ENCODE data around the gene ARHGAP45. TPM values are rescaled to one million over a fixed set of nuclear protein-coding genes. Genes with fewer than 3 reads are reported as not detected.

The ARHGAP45 gene
- total RNA-seq, 4 donors from 2014 or later, result 82.6 to 187 (median 118) TPM

GRCh38 chr19:1055886-1056620 is 10.9 kb upstream of the ARHGAP45 start:
- Histone ChIP-seq H3K4me3 (no peak overlapping the region), H3K9me3 (peaks cover 0 to 12% (median 3%) of the 10 kb centered on the region in 4 donors), H3K27ac (no peak overlapping the region), H3K4me1 (no peaks in the 10 kb centered on the region), H3K36me3 (no peaks in the 10 kb centered on the region), H3K27me3 (no peaks in the 10 kb centered on the region)
- DNase-seq, result no peak
- TF ChIP-seq CTCF (IDR thresholded peaks at IDR 0.05), result no peak
- TF ChIP-seq POLR2A (IDR thresholded peaks at IDR 0.05), result no peak

- Histone ChIP-seq H3K27me3 (no peaks in the 10 kb centered on the region), H3K4me3 (no peak overlapping the region), H3K4me1 (no peaks in the 10 kb centered on the region), H3K27ac (peak overlapping the region in 1 of 4 donors; percentile 17), H3K36me3 (no peaks in the 10 kb centered on the region), H3K9me3 (peaks cover 0 to 12% (median 3%) of the 10 kb centered on the region in 4 donors)
- no peak for DNase-seq
- TF ChIP-seq CTCF (IDR thresholded peaks at IDR 0.05) (peak in 5 of 6 experiments; percentile 15 to 64 (median 60)), POLR2A (IDR thresholded peaks at IDR 0.05) (no peak)
These were observed 9.7 kb upstream of the ARHGAP45 start for GRCh38 chr19:1057176-1057855.

GRCh38 chr19:1058112-1058511 is 8.9 kb upstream of the ARHGAP45 start:
- no peaks in the 10 kb centered on the region for H3K36me3 ChIP-seq
- no peak for TF ChIP-seq POLR2A (IDR thresholded peaks at IDR 0.05)
- no peak for TF ChIP-seq CTCF (IDR thresholded peaks at IDR 0.05)
- no peaks in the 10 kb centered on the region for H3K4me1 ChIP-seq
- H3K9me3 ChIP-seq, result peaks cover 0 to 12% (median 3%) of the 10 kb centered on the region in 4 donors
- no peaks in the 10 kb centered on the region for H3K27me3 ChIP-seq
- no peak overlapping the region for H3K4me3 ChIP-seq
- peak in 1 of 3 donors; percentile 50 for DNase-seq
- H3K27ac ChIP-seq, result peak overlapping the region in 1 of 4 donors; percentile 17

- H3K9me3 ChIP-seq, result peaks cover 0 to 12% (median 3%) of the 10 kb centered on the region in 4 donors
- no peaks in the 10 kb centered on the region for H3K36me3 ChIP-seq
- no peak for DNase-seq
- TF ChIP-seq CTCF (IDR thresholded peaks at IDR 0.05) (no peak), POLR2A (IDR thresholded peaks at IDR 0.05) (no peak)
- H3K27ac ChIP-seq, result no peak overlapping the region
- H3K4me1 ChIP-seq, result peaks cover 0 to 17% (median 12%) of the 10 kb centered on the region in 4 donors
- no peaks in the 10 kb centered on the region for H3K27me3 ChIP-seq
- H3K4me3 ChIP-seq, result no peak overlapping the region
These were observed 6.3 kb upstream of the ARHGAP45 start for GRCh38 chr19:1060689-1061088.

GRCh38 chr19:1061987-1062386 is 5.0 kb upstream of the ARHGAP45 start:
- peaks cover 0 to 6% of the 10 kb centered on the region in 2 donors for H3K27me3 ChIP-seq
- peaks cover 0 to 30% (median 24%) of the 10 kb centered on the region in 4 donors for H3K4me1 ChIP-seq
- H3K27ac ChIP-seq, result no peak overlapping the region
- no peak overlapping the region for H3K4me3 ChIP-seq
- no peaks in the 10 kb centered on the region for H3K36me3 ChIP-seq
- peaks cover 0 to 10% (median 0%) of the 10 kb centered on the region in 4 donors for H3K9me3 ChIP-seq
- TF ChIP-seq POLR2A (IDR thresholded peaks at IDR 0.05), result no peak
- TF ChIP-seq CTCF (IDR thresholded peaks at IDR 0.05), result no peak
- DNase-seq, result no peak

All from Peyer's patch (tissue), 4 donors.